Muscle layer of duodenum (tissue), 2 donors: Measurements from ENCODE around the gene LTBP2.

Source experiments
- H3K27ac ChIP-seq: one replicate; pipeline ENCODE4 v1.7.0; 2013; ENCODE audit warnings: mild to moderate bottlenecking, low read length
- H3K27me3 ChIP-seq: one replicate; pipeline ENCODE4 v1.7.0; 2013; ENCODE audit warnings: low read depth, mild to moderate bottlenecking, control low read depth, low read length
- H3K36me3 ChIP-seq, 2 donors: one replicate each; pipeline ENCODE4 v1.7.0; 2013; ENCODE audit warnings: low read length in 2 of 2, control low read depth in 1 of 2, mild to moderate bottlenecking in 1 of 2; ENCODE audit not compliant: insufficient read depth in 2 of 2, control insufficient read depth in 1 of 2
- H3K4me1 ChIP-seq, 2 donors: one replicate each; pipeline ENCODE4 v1.7.0; 2013; ENCODE audit warnings: low read length in 2 of 2, mild to moderate bottlenecking in 2 of 2, control low read depth in 1 of 2, moderate library complexity in 1 of 2; ENCODE audit not compliant: insufficient read depth in 2 of 2, control insufficient read depth in 1 of 2
- H3K4me3 ChIP-seq, 2 donors: one replicate each; pipeline ENCODE4 v1.7.0; 2013; ENCODE audit warnings: low read length in 2 of 2, low read depth in 1 of 2, mild to moderate bottlenecking in 1 of 2
- H3K9me3 ChIP-seq, 2 donors: one replicate each; pipeline ENCODE4 v1.7.0; 2013; ENCODE audit warnings: low read length in 2 of 2, control low read depth in 1 of 2, mild to moderate bottlenecking in 1 of 2; ENCODE audit not compliant: control insufficient read depth in 1 of 2
- donor health status: healthy.

Gene LTBP2

DNA sequence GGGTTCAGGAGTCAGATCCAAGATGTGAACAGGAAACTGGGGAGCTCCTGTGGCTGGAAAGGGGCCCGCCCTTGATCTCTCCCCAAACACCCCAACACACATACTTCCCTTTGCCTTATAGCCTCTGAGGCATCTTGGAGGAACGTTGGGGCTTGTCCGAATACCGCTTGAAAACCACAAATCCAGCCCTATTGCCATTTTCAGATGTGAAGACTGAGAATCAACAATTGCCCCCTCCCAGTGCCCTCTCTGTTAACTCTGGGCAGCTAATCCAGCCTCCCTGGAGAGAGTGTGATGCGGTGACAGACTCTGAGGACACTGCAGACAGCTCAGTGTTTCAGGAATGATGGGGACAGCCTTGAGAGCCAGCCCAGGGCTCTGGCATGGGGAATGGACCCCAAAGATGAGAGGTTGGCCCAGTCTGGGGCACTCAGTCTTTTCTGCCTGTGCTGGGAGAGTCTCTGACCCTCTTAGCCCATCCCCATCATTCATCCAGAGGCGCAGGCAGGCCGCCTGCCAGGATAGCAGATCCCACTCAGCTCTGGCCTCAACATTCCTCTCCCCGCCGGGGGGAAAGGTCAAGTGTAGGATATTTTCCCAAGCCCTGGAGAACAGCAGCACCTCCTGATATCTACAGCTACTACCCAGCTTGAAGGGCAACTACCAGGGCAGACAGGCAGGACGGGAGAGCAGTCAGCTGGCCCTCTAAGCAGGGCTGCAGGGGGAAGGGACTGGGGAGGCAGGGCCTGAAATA lies 24.6 kb upstream of the LTBP2 start:
- Histone ChIP-seq H3K9me3 (no peaks in the 10 kb centered on the region), H3K4me1 (no peaks in the 10 kb centered on the region), H3K4me3 (no peak overlapping the region), H3K36me3 (no peaks in the 10 kb centered on the region), H3K27me3 (peaks cover 6% of the 10 kb centered on the region), H3K27ac (no peak overlapping the region)

- no peaks in the 10 kb centered on the region for H3K4me1 ChIP-seq
- H3K9me3 ChIP-seq, result no peaks in the 10 kb centered on the region
- H3K27ac ChIP-seq, result no peak overlapping the region
- H3K27me3 ChIP-seq, result peaks cover 6% of the 10 kb centered on the region
- H3K4me3 ChIP-seq, result no peak overlapping the region
- H3K36me3 ChIP-seq, result no peaks in the 10 kb centered on the region
Measured at GRCh38 chr14:74635847-74636246, 23.8 kb upstream of the LTBP2 start.

GRCh38 chr14:74634964-74635363 lies 22.9 kb upstream of the LTBP2 start:
- H3K36me3 ChIP-seq, result no peaks in the 10 kb centered on the region
- no peaks in the 10 kb centered on the region for H3K9me3 ChIP-seq
- H3K27me3 ChIP-seq, result peaks cover 6% of the 10 kb centered on the region
- H3K4me1 ChIP-seq, result no peaks in the 10 kb centered on the region
- H3K27ac ChIP-seq, result no peak overlapping the region
- no peak overlapping the region for H3K4me3 ChIP-seq

GRCh38 chr14:74634481-74634880 lies 22.4 kb upstream of the LTBP2 start:
- H3K27me3 ChIP-seq, result peaks cover 6% of the 10 kb centered on the region
- H3K27ac ChIP-seq, result no peak overlapping the region
- no peaks in the 10 kb centered on the region for H3K9me3 ChIP-seq
- no peak overlapping the region for H3K4me3 ChIP-seq
- H3K36me3 ChIP-seq, result no peaks in the 10 kb centered on the region
- H3K4me1 ChIP-seq, result no peaks in the 10 kb centered on the region

GRCh38 chr14:74630881-74631690 lies 19.0 kb upstream of the LTBP2 start:
- Histone ChIP-seq H3K4me1 (no peaks in the 10 kb centered on the region), H3K27me3 (no peaks in the 10 kb centered on the region), H3K4me3 (no peak overlapping the region), H3K27ac (no peak overlapping the region), H3K36me3 (no peaks in the 10 kb centered on the region), H3K9me3 (no peaks in the 10 kb centered on the region)

GRCh38 chr14:74628418-74628817 lies 16.4 kb upstream of the LTBP2 start:
- Histone ChIP-seq H3K36me3 (no peaks in the 10 kb centered on the region), H3K4me3 (no peak overlapping the region), H3K9me3 (no peaks in the 10 kb centered on the region), H3K4me1 (no peaks in the 10 kb centered on the region), H3K27ac (no peak overlapping the region), H3K27me3 (no peaks in the 10 kb centered on the region)

DNA sequence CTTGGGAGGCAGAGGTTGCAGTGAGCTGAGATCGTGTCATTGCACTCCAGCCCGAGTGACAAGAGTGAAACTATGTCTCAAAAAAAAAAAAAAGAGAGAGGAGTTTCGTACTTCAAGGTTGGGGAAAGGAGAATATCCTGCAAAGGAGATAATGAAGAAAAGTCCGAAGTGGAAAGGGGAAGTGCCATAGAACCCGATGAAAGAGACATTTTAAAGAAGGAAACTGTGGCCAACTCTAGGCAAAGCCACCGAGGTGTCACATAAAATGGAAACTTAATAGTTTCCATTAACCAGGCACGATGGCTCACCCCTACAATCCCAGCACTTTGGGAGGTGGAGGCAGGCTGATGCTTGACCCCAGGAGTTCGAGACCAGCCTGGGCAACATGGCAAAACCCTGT lies 15.0 kb upstream of the LTBP2 start:
- no peaks in the 10 kb centered on the region for H3K4me1 ChIP-seq
- H3K36me3 ChIP-seq, result no peaks in the 10 kb centered on the region
- H3K4me3 ChIP-seq, result no peak overlapping the region
- no peaks in the 10 kb centered on the region for H3K9me3 ChIP-seq
- no peaks in the 10 kb centered on the region for H3K27me3 ChIP-seq
- H3K27ac ChIP-seq, result no peak overlapping the region

- Histone ChIP-seq H3K4me3 (no peak overlapping the region), H3K9me3 (no peaks in the 10 kb centered on the region), H3K27me3 (no peaks in the 10 kb centered on the region), H3K36me3 (no peaks in the 10 kb centered on the region), H3K27ac (no peak overlapping the region), H3K4me1 (peaks cover 7 to 17% of the 10 kb centered on the region in 2 donors)
Measured at GRCh38 chr14:74622257-74622656, 10.2 kb upstream of the LTBP2 start.

DNA sequence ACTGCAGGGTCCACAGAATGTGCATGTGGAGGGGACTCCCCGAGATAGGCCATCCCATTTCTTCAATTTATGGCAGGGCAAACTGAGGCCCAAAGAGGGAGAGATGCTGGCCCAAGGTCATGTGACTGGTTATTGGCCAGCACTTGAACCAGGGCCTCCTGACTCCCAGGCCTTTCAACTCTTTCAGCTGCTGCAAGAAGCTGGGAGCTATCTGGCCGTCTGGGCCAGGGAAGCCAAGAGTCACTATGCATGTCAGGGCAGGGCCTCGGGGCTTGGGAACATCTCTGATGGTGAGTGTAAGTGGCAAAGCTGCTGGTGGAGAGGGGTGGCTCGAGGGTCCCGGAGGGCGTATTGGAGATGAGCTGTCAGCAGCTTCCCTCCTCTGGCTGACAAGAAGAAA lies 9.5 kb upstream of the LTBP2 start:
- H3K27me3 ChIP-seq, result no peaks in the 10 kb centered on the region
- H3K36me3 ChIP-seq, result no peaks in the 10 kb centered on the region
- no peaks in the 10 kb centered on the region for H3K9me3 ChIP-seq
- no peak overlapping the region for H3K27ac ChIP-seq
- H3K4me3 ChIP-seq, result no peak overlapping the region
- H3K4me1 ChIP-seq, result peaks cover 7 to 17% of the 10 kb centered on the region in 2 donors

DNA sequence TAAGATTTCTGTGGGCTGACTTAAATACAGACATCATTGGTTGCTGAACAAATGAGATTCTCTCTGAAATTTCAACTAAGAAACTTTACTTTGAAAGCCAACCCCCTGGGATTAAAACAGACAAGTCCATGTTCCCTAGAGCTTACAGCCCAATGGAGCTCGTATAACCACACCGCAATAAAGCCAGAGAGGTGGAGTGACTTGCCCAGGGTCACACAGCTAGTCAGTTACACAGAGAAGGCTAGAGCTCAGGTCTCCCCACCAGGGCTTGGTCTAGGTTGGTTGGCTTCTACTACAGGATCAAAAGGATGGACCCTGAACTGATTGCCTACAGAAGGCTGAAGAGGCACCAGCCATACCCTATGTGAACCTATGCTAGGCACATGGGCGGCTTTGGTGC lies 8.9 kb upstream of the LTBP2 start:
- Histone ChIP-seq H3K36me3 (no peaks in the 10 kb centered on the region), H3K4me1 (peaks cover 7 to 17% of the 10 kb centered on the region in 2 donors), H3K4me3 (no peak overlapping the region), H3K27ac (no peak overlapping the region), H3K27me3 (no peaks in the 10 kb centered on the region), H3K9me3 (no peaks in the 10 kb centered on the region)

- H3K27ac ChIP-seq, result no peak overlapping the region
Measured at GRCh38 chr14:74620497-74620921, 8.5 kb upstream of the LTBP2 start.

More at GRCh38 chr14:74620497-74620921, 8.5 kb upstream of the LTBP2 start:
- Histone ChIP-seq H3K9me3 (no peaks in the 10 kb centered on the region), H3K4me3 (no peak overlapping the region), H3K36me3 (no peaks in the 10 kb centered on the region), H3K4me1 (peaks cover 7 to 17% of the 10 kb centered on the region in 2 donors), H3K27me3 (no peaks in the 10 kb centered on the region)
